CD4-positive, alpha-beta T cell treated with Interleukin-10 for 1 hour (primary cell): ENCODE data around the gene PTCD1.
"Not testable (repeated sequence)": the region's sequence is repeated elsewhere in the genome, so short reads cannot be mapped to it uniquely, and the experiment has no call there.

Experiments
- DNase-seq: peaks from one replicate; pipeline ENCODE4 v3.0.0-alpha.2; 2020

Gene PTCD1

GRCh38 chr7:99387239-99387635 is 51.4 kb downstream of the PTCD1 start:
- DNase-seq = not testable (repeated sequence)

DNA sequence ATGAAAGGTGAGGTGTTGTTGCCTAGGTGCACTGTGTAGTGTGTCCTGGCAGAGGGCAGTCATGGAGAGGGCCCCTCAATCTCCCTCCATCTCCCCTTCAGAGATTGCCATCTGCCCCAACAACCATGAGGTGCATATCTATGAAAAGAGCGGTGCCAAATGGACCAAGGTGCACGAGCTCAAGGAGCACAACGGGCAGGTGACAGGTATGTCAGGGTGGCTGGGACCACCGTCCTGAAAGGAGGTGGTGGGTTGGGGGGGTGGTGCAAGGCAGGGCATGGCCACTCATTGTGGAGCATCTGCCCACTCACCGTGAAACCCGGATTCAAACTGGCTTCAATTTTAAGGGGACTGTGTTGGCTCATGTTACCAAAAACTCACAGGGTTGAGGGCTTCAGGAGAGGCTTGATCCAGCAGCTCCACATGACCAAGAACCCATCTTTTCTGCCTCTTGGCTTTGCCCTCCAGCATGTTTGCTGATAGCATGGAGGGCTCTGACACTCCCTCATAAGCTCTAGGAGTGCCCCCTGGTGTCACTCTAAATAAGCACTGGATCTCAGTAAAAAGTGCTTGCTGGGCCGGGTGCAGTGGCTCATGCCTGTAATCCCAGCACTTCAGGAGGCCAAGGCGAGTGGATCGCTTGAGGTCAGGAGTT is 51.9 kb downstream of the PTCD1 start:
- DNase-seq = peak; percentile 67

DNA sequence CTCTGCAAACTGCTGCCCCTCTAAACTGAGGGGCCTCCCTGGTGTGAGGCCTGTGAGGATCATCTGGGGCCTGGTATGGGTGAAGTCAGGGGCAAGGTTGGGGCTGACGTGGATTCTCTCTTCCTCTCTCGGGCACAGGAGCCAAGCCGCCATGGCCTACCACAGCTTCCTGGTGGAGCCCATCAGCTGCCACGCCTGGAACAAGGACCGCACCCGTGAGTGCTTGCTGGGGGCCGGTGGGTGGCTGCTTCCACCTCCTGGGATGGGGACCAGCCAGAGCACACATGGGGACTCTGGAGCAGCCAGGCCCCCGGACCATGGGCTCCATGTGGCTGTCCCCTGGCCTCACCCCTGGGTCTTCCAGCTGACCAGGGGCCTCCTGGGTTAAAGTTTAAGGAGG is 53.0 kb downstream of the PTCD1 start:
- DNase-seq = no peak

GRCh38 chr7:99384523-99384922 is 54.1 kb downstream of the PTCD1 start:
- no peak for DNase-seq

GRCh38 chr7:99383791-99384370 is 54.7 kb downstream of the PTCD1 start:
- DNase-seq = no peak

DNA sequence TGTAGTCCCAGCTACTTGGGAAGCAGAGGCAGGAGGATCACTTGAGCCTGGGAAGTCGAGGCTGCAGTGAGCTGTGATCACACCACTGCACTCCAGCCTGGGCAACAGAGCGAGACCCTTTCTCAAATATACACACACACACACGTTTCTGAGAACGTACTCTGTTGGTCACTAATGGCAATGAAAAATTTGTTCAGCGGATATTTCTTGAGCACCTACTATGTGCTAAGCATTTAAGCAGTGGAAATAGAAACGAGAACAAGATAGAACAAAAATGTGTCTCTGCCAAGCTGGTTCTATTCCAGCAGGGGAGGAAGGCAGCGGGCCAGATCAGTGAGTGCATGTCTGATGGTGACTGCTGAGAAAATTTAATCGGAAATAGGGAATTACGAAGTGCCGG is 55.4 kb downstream of the PTCD1 start:
- DNase-seq = no peak

DNA sequence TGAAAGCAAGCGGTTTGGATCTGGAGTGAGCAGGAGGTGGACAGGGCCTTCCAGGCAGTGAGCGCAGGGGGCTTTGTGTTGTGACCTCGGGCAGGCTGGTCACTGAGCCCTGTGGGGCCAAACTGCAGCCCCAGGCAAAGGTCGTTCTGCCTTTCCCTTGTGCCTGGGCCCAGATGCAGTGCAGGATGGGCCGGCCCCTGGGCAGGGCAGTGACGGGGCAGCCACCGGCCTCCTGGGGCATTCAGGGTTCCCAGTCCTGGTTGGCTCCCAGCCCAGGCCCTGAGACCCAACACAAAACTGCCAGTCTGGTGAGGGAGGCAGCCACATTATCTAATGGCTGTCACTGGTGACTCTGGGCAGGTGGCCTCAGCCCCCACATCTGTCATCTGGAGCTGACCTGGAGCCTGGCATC is 56.9 kb downstream of the PTCD1 start:
- DNase-seq = no peak

GRCh38 chr7:99380823-99381663 is 57.6 kb downstream of the PTCD1 start:
- DNase-seq = peak; percentile 95

- peak; percentile 66 for DNase-seq
Measured at GRCh38 chr7:99380032-99380822, 58.4 kb downstream of the PTCD1 start.

- not testable (repeated sequence) for DNase-seq
Measured at GRCh38 chr7:99379693-99380031, 58.9 kb downstream of the PTCD1 start.

- DNase-seq = peak; percentile 74
Measured at GRCh38 chr7:99379043-99379577, 59.5 kb downstream of the PTCD1 start.

- DNase-seq = peak; percentile 74
Measured at GRCh38 chr7:99375070-99375807, 63.4 kb downstream of the PTCD1 start.

DNA sequence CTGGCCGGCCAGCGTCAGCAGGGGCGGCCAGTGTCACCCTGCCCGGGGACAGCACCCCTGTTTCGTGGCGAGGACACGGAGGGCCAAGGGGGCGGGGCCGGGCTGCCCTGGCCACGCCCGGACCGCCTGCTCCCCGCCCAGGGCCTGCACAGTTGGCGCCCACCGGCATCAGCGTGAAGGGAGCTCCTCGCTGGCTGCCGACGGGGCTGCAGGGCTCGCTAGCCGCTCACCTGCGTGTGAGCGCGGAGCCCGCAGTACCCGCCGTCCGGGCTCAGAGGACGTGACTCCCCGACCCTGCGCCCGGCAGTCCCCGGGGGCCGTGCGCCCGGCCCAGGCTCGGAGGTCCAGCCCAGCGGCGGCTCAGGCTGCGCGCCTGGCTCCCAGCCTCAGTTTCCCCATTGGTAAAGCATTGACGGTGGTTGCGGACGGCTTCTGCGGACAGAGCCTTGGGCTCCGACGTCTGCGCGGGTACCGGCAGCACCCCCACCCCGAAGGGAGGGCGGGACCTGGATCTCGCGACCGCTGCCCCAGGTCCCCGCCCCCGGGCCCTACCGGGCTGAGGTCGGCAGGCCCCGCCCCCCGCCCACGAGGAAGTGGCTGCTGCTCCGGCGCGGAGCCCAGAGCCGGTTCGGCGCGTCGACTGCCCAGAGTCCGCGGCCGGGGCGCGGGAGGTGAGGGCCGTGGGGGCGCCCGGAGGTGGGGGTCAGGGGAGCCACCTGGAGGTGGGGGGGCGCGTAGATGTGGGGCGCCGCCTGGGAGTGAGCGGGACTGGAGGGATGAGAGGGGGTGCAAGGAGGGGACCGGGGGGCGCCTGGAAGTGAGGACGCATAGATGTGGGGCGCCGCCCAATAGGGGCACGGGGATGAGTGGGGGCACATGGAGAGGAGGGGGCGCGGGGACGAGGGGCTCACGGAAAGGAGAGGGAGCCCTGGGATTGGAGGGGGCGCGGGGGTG is 64.2 kb downstream of the PTCD1 start, which contains the start of gene ARPC1B:
Gene ARPC1B (plus strand): TSS at position 620 of the 954 bp plus-strand sequence. CDS start 10,985 bp downstream, outside the sequence.
- DNase-seq = peak; percentile 87

GRCh38 chr7:99373091-99374066 is 65.2 kb downstream of the PTCD1 start:
- DNase-seq = no peak

DNA sequence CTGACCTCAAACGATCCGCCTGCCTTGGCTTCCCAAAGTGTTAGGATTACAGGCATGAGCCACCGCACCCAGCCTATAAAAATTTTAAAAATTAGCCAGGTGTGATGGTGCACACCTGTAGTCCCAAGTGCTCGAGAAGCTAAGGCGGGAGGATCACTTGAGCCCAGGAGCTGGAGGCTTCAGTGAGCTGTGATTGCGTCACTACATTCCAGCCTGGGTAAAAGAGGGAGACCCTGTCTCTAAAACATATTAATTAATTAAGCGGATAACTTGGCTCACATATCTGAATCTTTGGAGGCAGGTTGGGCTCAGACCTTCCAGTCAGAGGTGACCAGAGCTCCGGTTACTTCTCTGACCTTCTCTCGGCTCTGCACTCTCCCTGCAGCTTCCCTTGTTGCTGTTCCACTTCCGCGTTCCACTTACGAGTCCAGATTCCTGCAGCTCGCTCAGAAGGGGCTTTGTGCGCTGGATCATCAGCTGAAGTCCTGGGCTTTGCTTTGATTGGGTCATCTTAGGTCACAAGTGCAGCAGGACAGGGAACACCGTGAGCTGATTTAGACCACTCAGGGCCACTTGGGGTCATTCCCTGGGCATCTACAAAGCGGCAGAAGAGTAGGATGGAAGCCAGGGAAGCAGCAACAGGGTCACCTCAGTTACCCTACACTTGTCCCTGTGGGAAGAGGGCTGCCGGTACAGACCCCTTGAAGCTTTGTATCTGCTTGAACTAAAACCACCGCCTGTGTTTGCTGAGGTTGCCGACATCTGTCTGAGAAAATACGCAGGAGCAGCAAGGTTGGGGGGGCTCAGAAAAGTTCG is 66.1 kb downstream of the PTCD1 start:
- no peak for DNase-seq

GRCh38 chr7:99371376-99371920 is 67.2 kb downstream of the PTCD1 start:
- no peak for DNase-seq

DNA sequence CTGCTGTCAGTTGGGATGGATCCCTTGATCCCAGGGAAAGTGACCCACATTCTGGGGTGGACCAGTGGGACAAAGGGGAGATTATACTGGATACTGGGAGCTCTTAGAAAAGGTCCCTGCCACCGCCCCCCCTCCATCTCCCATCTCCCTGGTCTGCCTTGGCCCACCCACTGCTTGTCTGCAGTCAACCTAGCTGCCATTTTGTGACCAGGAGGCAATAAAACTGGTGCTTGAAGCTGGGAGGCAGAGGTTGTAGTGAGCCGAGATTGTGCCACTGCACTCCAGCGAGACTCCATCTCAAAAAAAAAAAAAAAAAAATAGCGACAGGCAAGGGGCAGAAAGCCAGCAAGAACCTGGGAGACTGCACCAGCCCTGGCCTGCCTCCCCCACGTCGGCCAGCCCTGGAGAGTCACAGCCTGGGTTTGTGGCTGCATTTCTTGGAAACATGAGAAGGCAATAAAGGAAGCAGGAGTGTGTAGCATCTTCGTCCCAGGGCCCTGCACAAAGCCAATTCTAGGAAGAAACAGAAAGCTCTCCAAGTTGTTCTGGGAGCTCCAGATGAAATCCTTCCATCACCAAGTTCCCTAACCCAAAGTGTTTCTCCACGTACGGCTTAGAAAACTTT is 68.7 kb downstream of the PTCD1 start:
- DNase-seq = no peak
